ENCODE data around the gene OR1I1. TPM values are rescaled to one million over a fixed set of nuclear protein-coding genes. Genes with fewer than 3 reads are reported as not detected.

The OR1I1 gene
- polyA plus RNA-seq, 2 of the 4 experiments (the other 2 are of a cell fraction) = not detected

DNA sequence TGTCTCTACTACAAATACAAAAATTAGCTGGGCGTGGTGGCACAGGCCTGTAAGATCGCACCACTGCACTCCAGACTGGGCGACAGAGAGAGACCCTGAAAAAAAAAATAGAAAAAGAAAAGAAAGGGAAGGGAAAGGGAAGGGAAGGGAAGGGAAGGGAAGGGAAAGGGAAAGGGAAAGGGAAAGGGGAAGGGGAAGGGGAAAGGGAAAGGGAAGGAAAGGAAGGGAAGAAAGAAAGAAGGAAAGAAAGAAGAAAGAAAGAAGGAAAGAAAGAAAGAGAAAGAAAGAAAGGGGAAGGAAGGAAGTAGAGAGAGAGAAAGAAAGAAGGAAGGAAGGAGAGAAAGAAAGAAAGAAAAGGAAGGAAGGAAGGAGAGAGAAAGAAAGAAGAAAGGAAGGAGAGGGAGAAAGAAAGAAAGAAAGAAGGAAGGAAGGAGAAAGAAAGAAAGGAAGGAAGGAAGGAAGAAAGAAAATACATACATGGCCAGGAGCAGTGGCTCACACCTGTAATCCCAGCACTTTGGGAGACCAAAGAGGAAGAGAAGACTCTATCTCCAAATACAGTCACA lies 17.1 kb downstream of the OR1I1 start (continued):
- no peak for TF ChIP-seq HES2 (IDR thresholded peaks at IDR 0.05)
- no peak for TF ChIP-seq RNF2 (IDR thresholded peaks at IDR 0.05; ENCODE audit: borderline replicate concordance, low read depth)
- no peak for TF ChIP-seq REST (IDR thresholded peaks at IDR 0.05)
- TF ChIP-seq CHD4 (IDR thresholded peaks at IDR 0.05; ENCODE audit: borderline replicate concordance) = no peak
- TF ChIP-seq RFX5 (IDR thresholded peaks at IDR 0.05) = no peak
- TF ChIP-seq HOXB13 (CRISPR knock-in tag; IDR thresholded peaks at IDR 0.05; ENCODE audit: low read depth) = no peak

DNA sequence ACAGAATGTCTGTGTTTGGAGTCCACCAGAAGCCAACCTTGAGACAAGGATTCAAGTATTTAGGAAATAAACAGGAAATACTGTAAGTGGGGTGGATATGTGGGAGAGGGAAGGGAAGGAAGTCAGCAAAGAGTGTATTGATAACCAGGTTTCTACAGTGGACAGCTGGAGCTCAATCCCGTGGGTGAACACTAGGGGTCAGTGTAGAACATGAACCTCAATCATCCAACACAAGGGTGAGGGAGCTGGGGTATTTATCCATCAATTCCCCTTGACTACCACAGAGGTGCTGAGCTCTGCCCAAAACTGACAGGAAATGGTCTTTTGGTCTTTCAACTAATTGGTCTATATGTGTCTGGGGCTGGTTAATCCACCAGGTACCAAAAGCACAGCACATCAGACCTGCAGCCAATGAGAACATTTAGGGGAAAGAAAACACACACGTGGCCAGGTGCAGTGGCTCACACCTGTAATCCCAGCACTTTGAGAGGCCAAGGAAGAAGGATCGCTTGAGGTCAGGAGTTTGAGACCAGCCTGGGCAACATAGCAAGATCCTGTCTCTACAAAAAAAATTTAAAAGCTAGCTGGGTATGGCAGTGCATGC lies 19.6 kb downstream of the OR1I1 start:
- CTCF ChIA-PET = interaction anchor here (0.9 to 2.4 kb wide), 8 partner anchors 9 to 146 kb away, joined by 3 to 20 read pairs (median 3); partner anchors contain the start of gene OR1I1
- ATAC-seq = peak in 1 of 2 experiments; percentile 63; a peak in 4 of 6 replicates

GRCh38 chr19:15104003-15104402 lies 22.0 kb downstream of the OR1I1 start:
- TF ChIP-seq CBX8 (IDR thresholded peaks at IDR 0.05) (no peak), FOSL2 (IDR thresholded peaks at IDR 0.05) (no peak), FOSL2 (CRISPR knock-in tag; IDR thresholded peaks at IDR 0.05) (no peak), EHMT2 (IDR thresholded peaks at IDR 0.05; ENCODE audit: low read depth) (no peak), NR3C1 (IDR thresholded peaks at IDR 0.05) (no peak), CHD4 (IDR thresholded peaks at IDR 0.05; ENCODE audit: borderline replicate concordance) (no peak), NPAS2 (CRISPR knock-in tag; IDR thresholded peaks at IDR 0.05; ENCODE audit: borderline replicate concordance) (no peak), KDM1A (IDR thresholded peaks at IDR 0.05; ENCODE audit: low read depth) (no peak)
- H3K27ac ChIP-seq = no peak overlapping the region
- 24% methylated on average over 1 of the region's 1 CpG for WGBS (ENCODE audit: missing lambda C conversion rate)

More for the DNA sequence above, 19.6 kb downstream of the OR1I1 start:
- H3K4me3 ChIP-seq = no peak overlapping the region
- H3K4me1 ChIP-seq = peaks cover 3% of the 10 kb centered on the region; the same call in 2 of the 3 replicates
- FAIRE-seq (no peak), DNase-seq (ENCODE audit: low read depth in 1 of 2, low spot score in 1 of 2) (peak in 1 of 2 experiments; percentile 48)
- POLR2A ChIA-PET = no interaction called here
- H3K27ac ChIP-seq = no peak overlapping the region
- TF ChIP-seq, protein P1, sequence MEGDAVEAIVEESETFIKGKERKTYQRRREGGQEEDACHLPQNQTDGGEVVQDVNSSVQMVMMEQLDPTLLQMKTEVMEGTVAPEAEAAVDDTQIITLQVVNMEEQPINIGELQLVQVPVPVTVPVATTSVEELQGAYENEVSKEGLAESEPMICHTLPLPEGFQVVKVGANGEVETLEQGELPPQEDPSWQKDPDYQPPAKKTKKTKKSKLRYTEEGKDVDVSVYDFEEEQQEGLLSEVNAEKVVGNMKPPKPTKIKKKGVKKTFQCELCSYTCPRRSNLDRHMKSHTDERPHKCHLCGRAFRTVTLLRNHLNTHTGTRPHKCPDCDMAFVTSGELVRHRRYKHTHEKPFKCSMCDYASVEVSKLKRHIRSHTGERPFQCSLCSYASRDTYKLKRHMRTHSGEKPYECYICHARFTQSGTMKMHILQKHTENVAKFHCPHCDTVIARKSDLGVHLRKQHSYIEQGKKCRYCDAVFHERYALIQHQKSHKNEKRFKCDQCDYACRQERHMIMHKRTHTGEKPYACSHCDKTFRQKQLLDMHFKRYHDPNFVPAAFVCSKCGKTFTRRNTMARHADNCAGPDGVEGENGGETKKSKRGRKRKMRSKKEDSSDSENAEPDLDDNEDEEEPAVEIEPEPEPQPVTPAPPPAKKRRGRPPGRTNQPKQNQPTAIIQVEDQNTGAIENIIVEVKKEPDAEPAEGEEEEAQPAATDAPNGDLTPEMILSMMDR (IDR thresholded peaks at IDR 0.05) = peak; percentile 33; the same call in 2 of the 3 replicates
- TF ChIP-seq, protein P2, sequence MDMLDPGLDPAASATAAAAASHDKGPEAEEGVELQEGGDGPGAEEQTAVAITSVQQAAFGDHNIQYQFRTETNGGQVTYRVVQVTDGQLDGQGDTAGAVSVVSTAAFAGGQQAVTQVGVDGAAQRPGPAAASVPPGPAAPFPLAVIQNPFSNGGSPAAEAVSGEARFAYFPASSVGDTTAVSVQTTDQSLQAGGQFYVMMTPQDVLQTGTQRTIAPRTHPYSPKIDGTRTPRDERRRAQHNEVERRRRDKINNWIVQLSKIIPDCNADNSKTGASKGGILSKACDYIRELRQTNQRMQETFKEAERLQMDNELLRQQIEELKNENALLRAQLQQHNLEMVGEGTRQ (IDR thresholded peaks at IDR 0.05) = no peak
- TF ChIP-seq EP300 (IDR thresholded peaks at IDR 0.05) (no peak), RNF2 (IDR thresholded peaks at IDR 0.05; ENCODE audit: borderline replicate concordance, low read depth) (no peak), POLR2A (IDR thresholded peaks at IDR 0.05; ENCODE audit: low read length) (no peak), RAD21 (conservative IDR thresholded peaks at IDR 0.05 in 1 of 2, IDR thresholded peaks at IDR 0.05 in 1 of 2) (peak in 1 of 2 experiments; percentile 36; a peak in 1 of 5 replicates), HEYL (CRISPR knock-in tag; IDR thresholded peaks at IDR 0.05) (no peak)
- 27% methylated on average over 3 of the region's 3 CpGs for WGBS (ENCODE audit: missing lambda C conversion rate)
- peaks cover 21% of the 10 kb centered on the region; the same call in 2 of the 3 replicates for H3K9me3 ChIP-seq
- H3K4me2 ChIP-seq = no peak overlapping the region

More at GRCh38 chr19:15104003-15104402, 22.0 kb downstream of the OR1I1 start:
- Histone ChIP-seq H3K4me2 (no peak overlapping the region), H3K9me3 (peaks cover 21% of the 10 kb centered on the region; the same call in 2 of the 3 replicates), H3K4me3 (no peak overlapping the region), H3K4me1 (peaks cover 6% of the 10 kb centered on the region; the same call in 2 of the 3 replicates)
- DNase-seq (ENCODE audit: low read depth in 1 of 2, low spot score in 1 of 2) (no peak), ATAC-seq (no peak), FAIRE-seq (no peak)
- ChIA-PET CTCF (interaction anchor here (1.3 kb wide), 1 partner anchor 13 kb away, joined by 6 read pairs; no protein-coding TSS in a partner anchor), POLR2A (no interaction called here)

Data from A549 (cell line).